RWPE2 (cell line): ENCODE measurements around the gene ATP10B.

Experiments used
- ATAC-seq: fragments of 200-7000 bp; cut with Tn5 transposase; 3 replicates; pipeline ENCODE4 v1.9.1; 2021; ENCODE audit warnings: low read depth
- DNase-seq: peaks from one replicate; pipeline ENCODE4 v3.0.0-alpha.2; 2020; ENCODE audit warnings: low spot score
- H3K27ac ChIP-seq: fragments of 450-650 bp; 2 replicates; pipeline ENCODE4 v1.5.1; 2017; ENCODE audit warnings: mild to moderate bottlenecking; ENCODE audit not compliant: poor library complexity, severe bottlenecking
- H3K27me3 ChIP-seq: fragments of 250-450 bp; sonication (Bioruptor Pico); 2 replicates; pipeline ENCODE4 v1.5.1; 2021; ENCODE audit warnings: mild to moderate bottlenecking, moderate library complexity; ENCODE audit not compliant: insufficient read depth, poor library complexity, severe bottlenecking
- H3K36me3 ChIP-seq: fragments of 250-450 bp; sonication (Bioruptor Pico); 2 replicates; pipeline ENCODE4 v1.5.1; 2020; ENCODE audit warnings: low read depth, mild to moderate bottlenecking, moderate library complexity
- H3K4me1 ChIP-seq: fragments of 250-450 bp; sonication (Bioruptor Pico); 2 replicates; pipeline ENCODE4 v1.5.1; 2021; ENCODE audit warnings: mild to moderate bottlenecking, moderate library complexity; ENCODE audit not compliant: insufficient read depth, poor library complexity, severe bottlenecking
- H3K4me3 ChIP-seq: fragments of 250-450 bp; sonication (Bioruptor Pico); 2 replicates; pipeline ENCODE4 v1.5.1; 2021; ENCODE audit warnings: mild to moderate bottlenecking, moderate library complexity; ENCODE audit not compliant: severe bottlenecking
- H3K9me3 ChIP-seq: fragments of 250-450 bp; sonication (Bioruptor Pico); 2 replicates; pipeline ENCODE4 v1.5.1; 2021; ENCODE audit warnings: mild to moderate bottlenecking, moderate library complexity; ENCODE audit not compliant: severe bottlenecking
- TF ChIP-seq, protein P1 (sequence below): fragments of 450-650 bp; IDR thresholded peaks from one replicate; pipeline ENCODE4 v1.5.1; 2017; ENCODE audit warnings: mild to moderate bottlenecking, moderate library complexity; ENCODE audit not compliant: poor library complexity, severe bottlenecking

The ATP10B gene

DNA sequence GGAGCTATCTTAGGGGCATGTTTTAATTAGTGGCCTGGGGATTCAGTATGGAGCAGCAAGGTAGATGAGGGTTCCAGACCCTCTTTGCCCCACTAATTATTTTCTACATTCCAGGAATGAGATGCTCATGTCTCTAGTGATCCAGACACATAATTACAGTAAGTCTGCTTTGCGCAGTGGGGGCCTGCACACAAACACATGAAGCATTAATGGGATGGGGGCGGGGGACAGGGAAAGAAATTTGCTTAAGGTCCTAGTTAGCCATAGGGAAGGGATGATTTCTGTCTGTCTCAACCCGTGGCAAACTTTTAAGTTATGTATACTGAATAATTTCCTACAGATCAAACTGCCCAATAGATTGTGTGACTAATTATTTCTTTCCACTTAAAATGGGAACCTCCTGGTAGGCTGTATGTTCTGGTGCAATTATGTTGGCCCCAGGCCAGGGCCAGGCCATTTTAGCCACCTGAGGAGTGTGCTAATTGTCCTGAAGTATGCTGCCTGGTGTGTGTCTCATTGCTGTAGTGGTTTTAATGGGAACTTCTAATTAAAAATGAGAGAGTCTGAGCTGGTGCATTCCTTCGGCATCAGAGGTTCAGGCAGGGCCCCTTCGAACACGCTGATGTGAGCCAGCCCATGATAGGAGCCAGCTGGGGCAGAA, 295.9 kb downstream of the ATP10B start:
- Histone ChIP-seq H3K27me3 (no peaks in the 10 kb centered on the region), H3K27ac (peak overlapping the region; percentile 28), H3K4me3 (no peak overlapping the region), H3K4me1 (peaks cover 2% of the 10 kb centered on the region), H3K36me3 (no peaks in the 10 kb centered on the region), H3K9me3 (no peaks in the 10 kb centered on the region)
- ATAC-seq, result peak; percentile 27; the same call in 1 of the 3 replicates
- DNase-seq, result no peak
- TF ChIP-seq, protein P1, sequence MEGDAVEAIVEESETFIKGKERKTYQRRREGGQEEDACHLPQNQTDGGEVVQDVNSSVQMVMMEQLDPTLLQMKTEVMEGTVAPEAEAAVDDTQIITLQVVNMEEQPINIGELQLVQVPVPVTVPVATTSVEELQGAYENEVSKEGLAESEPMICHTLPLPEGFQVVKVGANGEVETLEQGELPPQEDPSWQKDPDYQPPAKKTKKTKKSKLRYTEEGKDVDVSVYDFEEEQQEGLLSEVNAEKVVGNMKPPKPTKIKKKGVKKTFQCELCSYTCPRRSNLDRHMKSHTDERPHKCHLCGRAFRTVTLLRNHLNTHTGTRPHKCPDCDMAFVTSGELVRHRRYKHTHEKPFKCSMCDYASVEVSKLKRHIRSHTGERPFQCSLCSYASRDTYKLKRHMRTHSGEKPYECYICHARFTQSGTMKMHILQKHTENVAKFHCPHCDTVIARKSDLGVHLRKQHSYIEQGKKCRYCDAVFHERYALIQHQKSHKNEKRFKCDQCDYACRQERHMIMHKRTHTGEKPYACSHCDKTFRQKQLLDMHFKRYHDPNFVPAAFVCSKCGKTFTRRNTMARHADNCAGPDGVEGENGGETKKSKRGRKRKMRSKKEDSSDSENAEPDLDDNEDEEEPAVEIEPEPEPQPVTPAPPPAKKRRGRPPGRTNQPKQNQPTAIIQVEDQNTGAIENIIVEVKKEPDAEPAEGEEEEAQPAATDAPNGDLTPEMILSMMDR, result no peak

DNA sequence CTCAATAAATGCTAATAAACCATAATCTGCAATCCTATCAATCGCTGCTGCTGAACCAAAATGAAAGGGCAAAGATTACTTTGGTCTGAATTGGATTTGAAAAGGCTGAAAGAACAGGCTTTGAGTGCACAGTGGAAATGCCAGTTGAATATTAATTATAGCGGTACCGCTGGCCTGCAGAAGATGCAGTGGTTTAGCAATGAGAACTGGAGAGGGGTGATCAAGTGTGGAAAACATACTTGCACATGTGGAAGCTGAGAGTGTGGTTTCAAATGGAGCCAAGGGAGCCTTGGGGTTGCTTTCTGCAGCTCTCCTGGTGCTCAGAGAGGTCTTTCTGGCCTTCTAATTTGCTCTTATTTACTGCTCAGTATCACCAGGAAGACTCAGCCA, 296.4 kb downstream of the ATP10B start:
- no peak overlapping the region for H3K4me3 ChIP-seq
- ATAC-seq (no peak), DNase-seq (no peak)
- TF ChIP-seq, protein P1, result no peak
- peaks cover 2% of the 10 kb centered on the region for H3K4me1 ChIP-seq
- no peaks in the 10 kb centered on the region for H3K9me3 ChIP-seq
- no peaks in the 10 kb centered on the region for H3K27me3 ChIP-seq
- H3K36me3 ChIP-seq, result no peaks in the 10 kb centered on the region
- H3K27ac ChIP-seq, result no peak overlapping the region

DNA sequence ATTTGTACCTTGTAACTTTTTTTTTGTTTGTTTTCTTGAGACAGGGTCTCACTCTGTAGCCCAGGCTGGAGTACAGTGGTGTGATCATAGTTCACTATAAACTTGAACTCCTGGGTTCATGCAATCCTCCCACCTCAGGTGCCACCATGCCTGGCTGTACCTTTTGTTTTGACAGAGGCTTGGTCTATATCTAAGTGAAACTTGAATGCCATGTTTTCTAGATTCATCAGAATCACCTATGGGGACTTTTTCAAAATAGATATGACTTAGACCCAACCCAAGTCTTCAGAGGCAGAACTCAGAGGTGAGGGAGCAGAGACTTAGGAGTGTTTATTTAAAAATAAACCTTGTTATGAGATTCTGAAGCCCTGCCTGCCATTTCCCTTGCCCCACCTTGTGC, 301.9 kb downstream of the ATP10B start:
- Histone ChIP-seq H3K27me3 (no peaks in the 10 kb centered on the region), H3K4me1 (peaks cover 9% of the 10 kb centered on the region), H3K27ac (no peak overlapping the region), H3K36me3 (no peaks in the 10 kb centered on the region), H3K9me3 (no peaks in the 10 kb centered on the region), H3K4me3 (no peak overlapping the region)
- ATAC-seq, result no peak
- TF ChIP-seq, protein P1, result no peak
- DNase-seq, result no peak

DNA sequence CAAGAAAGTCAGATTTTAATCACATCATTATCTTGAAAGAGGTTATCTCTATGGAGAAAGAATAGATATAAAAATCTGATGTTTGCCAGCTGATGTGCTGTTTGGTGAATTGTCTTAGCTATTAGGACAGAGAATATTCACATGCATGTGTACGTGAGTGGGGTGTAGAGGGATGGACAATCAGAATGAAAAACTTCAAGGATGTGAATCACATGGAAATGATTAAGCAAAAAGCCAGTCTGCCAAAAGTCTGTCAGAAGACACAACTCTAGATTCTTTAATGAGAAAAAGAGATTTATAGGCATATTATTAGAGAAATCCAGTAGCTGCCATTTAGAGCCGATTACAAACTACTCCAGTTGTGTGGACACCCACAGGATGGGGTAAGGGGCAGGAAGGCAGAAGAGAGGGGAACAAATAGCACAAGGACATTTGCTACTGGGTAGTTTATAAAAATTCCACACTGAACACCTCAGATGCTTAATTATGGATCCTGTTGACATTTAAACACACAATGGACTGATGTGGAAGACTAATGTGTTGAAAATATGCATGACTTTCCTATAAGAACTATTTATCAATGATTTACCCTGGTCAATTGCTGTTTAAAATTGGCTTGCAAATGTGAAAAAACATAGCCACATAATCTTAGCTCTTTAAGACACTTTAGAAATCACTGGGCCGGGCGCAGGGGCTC, 302.9 kb downstream of the ATP10B start:
- Histone ChIP-seq H3K4me1 (peaks cover 9% of the 10 kb centered on the region), H3K9me3 (no peaks in the 10 kb centered on the region), H3K36me3 (no peaks in the 10 kb centered on the region), H3K27me3 (no peaks in the 10 kb centered on the region), H3K27ac (peak overlapping the region; percentile 72), H3K4me3 (no peak overlapping the region)
- TF ChIP-seq, protein P1, result no peak
- peak; percentile 61 for ATAC-seq
- no peak for DNase-seq

DNA sequence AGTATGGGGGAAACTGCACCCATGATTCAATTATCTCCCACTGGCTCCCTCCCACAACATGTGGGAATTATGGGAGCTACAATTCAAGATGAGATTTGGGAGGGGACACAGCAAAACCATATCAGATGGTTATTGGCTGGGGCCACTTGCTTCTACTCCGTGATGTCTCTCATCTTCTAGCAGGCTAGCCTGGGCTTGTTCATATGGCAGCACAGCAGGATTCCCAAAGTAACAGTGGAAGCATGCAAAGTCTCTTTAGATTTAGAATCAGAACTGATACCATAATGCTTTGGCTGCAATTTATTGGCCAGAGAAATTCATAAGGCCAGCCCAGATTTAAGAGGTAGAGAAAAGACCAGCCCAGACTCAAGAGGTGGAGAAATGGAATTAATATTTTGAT, 304.1 kb downstream of the ATP10B start:
- DNase-seq, result no peak
- Histone ChIP-seq H3K9me3 (no peaks in the 10 kb centered on the region), H3K4me3 (no peak overlapping the region), H3K27ac (peak overlapping the region; percentile 72), H3K4me1 (peaks cover 18% of the 10 kb centered on the region), H3K27me3 (no peaks in the 10 kb centered on the region), H3K36me3 (no peaks in the 10 kb centered on the region)
- TF ChIP-seq, protein P1, result no peak
- ATAC-seq, result no peak
